T-helper 17 cell (primary cell): ENCODE results near the gene PIK3C3. TPM values are rescaled to one million over a fixed set of nuclear protein-coding genes. Genes with fewer than 3 reads are reported as not detected.

ENCODE experiments used
- ATAC-seq: fragments of 150-1000 bp; cut with Tn5 transposase; 2 replicates; pipeline ENCODE4 v1.10.0; 2021; ENCODE audit warnings: mild to moderate bottlenecking, moderate library complexity
- DNase-seq, 3 donors: peaks; one replicate each; pipeline versions ENCODE4 v3.0.0 to v3.0.0-alpha.2; 2020 to 2021
- H3K9me3 ChIP-seq: one replicate; pipeline ENCODE4 v1.7.0; 2013; ENCODE audit warnings: low read length, mild to moderate bottlenecking; ENCODE audit not compliant: control insufficient read depth, poor library complexity, severe bottlenecking
- H3K27ac Mint-ChIP-seq: one replicate; pipeline ENCODE4 v1.8.0; 2022; ENCODE audit warnings: mild to moderate bottlenecking, moderate library complexity, mixed read lengths
- H3K27me3 Mint-ChIP-seq: one replicate; pipeline ENCODE4 v1.8.0; 2022; ENCODE audit warnings: mixed read lengths
- H3K36me3 Mint-ChIP-seq: one replicate; pipeline ENCODE4 v1.8.0; 2022; ENCODE audit warnings: low read depth, mixed read lengths
- H3K4me1 Mint-ChIP-seq: one replicate; pipeline ENCODE4 v1.8.0; 2022; ENCODE audit warnings: mild to moderate bottlenecking, mixed read lengths
- H3K4me3 Mint-ChIP-seq: one replicate; pipeline ENCODE4 v1.8.0; 2022; ENCODE audit warnings: mild to moderate bottlenecking, moderate library complexity, mixed read lengths
- total RNA-seq, 4 donors: library from RNA in 2 of 4; stranded (reverse) in 2 of 4; gene quantifications; one replicate each; pipeline ENCODE4 v1.2.3 and lab custom pipeline; 2022 to 2026

The PIK3C3 gene
- total RNA-seq, 2 donors from 2014 or later, result 53.2 to 57.4 TPM

- H3K4me1 Mint-ChIP-seq, result peaks cover 11% of the 10 kb centered on the region
- no peak overlapping the region for H3K27ac Mint-ChIP-seq
Observed at GRCh38 chr18:42078711-42079110, 123.7 kb downstream of the PIK3C3 start.

GRCh38 chr18:42080340-42080739, 125.3 kb downstream of the PIK3C3 start:
- Mint-ChIP-seq H3K4me3 (no peak overlapping the region), H3K36me3 (peaks cover 11% of the 10 kb centered on the region), H3K4me1 (peaks cover 5% of the 10 kb centered on the region), H3K27ac (no peak overlapping the region), H3K27me3 (no peaks in the 10 kb centered on the region)
- ATAC-seq (no peak), DNase-seq (no peak)
- H3K9me3 ChIP-seq, result no peaks in the 10 kb centered on the region

More at GRCh38 chr18:42078711-42079110, 123.7 kb downstream of the PIK3C3 start:
- no peaks in the 10 kb centered on the region for H3K9me3 ChIP-seq
- H3K4me3 Mint-ChIP-seq, result no peak overlapping the region
- H3K27me3 Mint-ChIP-seq, result no peaks in the 10 kb centered on the region
- DNase-seq, result no peak
- no peak for ATAC-seq
- peaks cover 14% of the 10 kb centered on the region for H3K36me3 Mint-ChIP-seq

- peaks cover 9% of the 10 kb centered on the region for H3K36me3 Mint-ChIP-seq
- peak overlapping the region; percentile 32 for H3K27ac Mint-ChIP-seq
- DNase-seq (no peak), ATAC-seq (no peak)
- no peaks in the 10 kb centered on the region for H3K9me3 ChIP-seq
- peak overlapping the region; percentile 16 for H3K4me3 Mint-ChIP-seq
- H3K27me3 Mint-ChIP-seq, result no peaks in the 10 kb centered on the region
- peaks cover 5% of the 10 kb centered on the region for H3K4me1 Mint-ChIP-seq
Observed at GRCh38 chr18:42082415-42083234, 127.6 kb downstream of the PIK3C3 start.

- H3K9me3 ChIP-seq, result no peaks in the 10 kb centered on the region
- DNase-seq, result no peak
- no peak for ATAC-seq
- H3K4me3 Mint-ChIP-seq, result no peak overlapping the region
- no peak overlapping the region for H3K27ac Mint-ChIP-seq
- H3K27me3 Mint-ChIP-seq, result no peaks in the 10 kb centered on the region
- peaks cover 5% of the 10 kb centered on the region for H3K4me1 Mint-ChIP-seq
- H3K36me3 Mint-ChIP-seq, result peaks cover 8% of the 10 kb centered on the region
Observed at GRCh38 chr18:42086288-42086687, 131.3 kb downstream of the PIK3C3 start.

GRCh38 chr18:42087235-42087634, 132.2 kb downstream of the PIK3C3 start:
- H3K4me3 Mint-ChIP-seq, result no peak overlapping the region
- H3K9me3 ChIP-seq, result no peaks in the 10 kb centered on the region
- peaks cover 5% of the 10 kb centered on the region for H3K4me1 Mint-ChIP-seq
- H3K27me3 Mint-ChIP-seq, result no peaks in the 10 kb centered on the region
- DNase-seq (no peak), ATAC-seq (no peak)
- H3K27ac Mint-ChIP-seq, result no peak overlapping the region
- peaks cover 8% of the 10 kb centered on the region for H3K36me3 Mint-ChIP-seq

GRCh38 chr18:42087876-42088275, 132.8 kb downstream of the PIK3C3 start:
- Mint-ChIP-seq H3K27ac (no peak overlapping the region), H3K36me3 (peaks cover 4% of the 10 kb centered on the region), H3K27me3 (no peaks in the 10 kb centered on the region), H3K4me1 (no peaks in the 10 kb centered on the region), H3K4me3 (no peak overlapping the region)
- DNase-seq (no peak), ATAC-seq (no peak)
- no peaks in the 10 kb centered on the region for H3K9me3 ChIP-seq

- Mint-ChIP-seq H3K27me3 (no peaks in the 10 kb centered on the region), H3K36me3 (peaks cover 2% of the 10 kb centered on the region), H3K4me3 (no peak overlapping the region), H3K27ac (no peak overlapping the region), H3K4me1 (no peaks in the 10 kb centered on the region)
- DNase-seq (no peak), ATAC-seq (no peak)
- no peaks in the 10 kb centered on the region for H3K9me3 ChIP-seq
Observed at GRCh38 chr18:42092848-42093247, 137.8 kb downstream of the PIK3C3 start.

GRCh38 chr18:42094875-42095274, 139.8 kb downstream of the PIK3C3 start:
- Mint-ChIP-seq H3K4me1 (no peaks in the 10 kb centered on the region), H3K27ac (no peak overlapping the region), H3K27me3 (no peaks in the 10 kb centered on the region), H3K4me3 (no peak overlapping the region), H3K36me3 (no peaks in the 10 kb centered on the region)
- ATAC-seq, result no peak
- H3K9me3 ChIP-seq, result no peaks in the 10 kb centered on the region
- DNase-seq, result no peak

- Mint-ChIP-seq H3K27ac (no peak overlapping the region), H3K4me1 (no peaks in the 10 kb centered on the region), H3K4me3 (no peak overlapping the region), H3K36me3 (no peaks in the 10 kb centered on the region), H3K27me3 (no peaks in the 10 kb centered on the region)
- no peaks in the 10 kb centered on the region for H3K9me3 ChIP-seq
- DNase-seq, result no peak
- ATAC-seq, result no peak
Observed at GRCh38 chr18:42095732-42096377, 140.8 kb downstream of the PIK3C3 start.

- no peaks in the 10 kb centered on the region for H3K9me3 ChIP-seq
- Mint-ChIP-seq H3K36me3 (peaks cover 5% of the 10 kb centered on the region), H3K4me3 (no peak overlapping the region), H3K27me3 (no peaks in the 10 kb centered on the region), H3K27ac (no peak overlapping the region), H3K4me1 (peaks cover 2% of the 10 kb centered on the region)
- ATAC-seq (no peak), DNase-seq (no peak)
Observed at GRCh38 chr18:42100248-42100647, 145.2 kb downstream of the PIK3C3 start.

GRCh38 chr18:42100911-42101310, 145.9 kb downstream of the PIK3C3 start:
- H3K9me3 ChIP-seq, result no peaks in the 10 kb centered on the region
- DNase-seq (no peak), ATAC-seq (no peak)
- Mint-ChIP-seq H3K27ac (no peak overlapping the region), H3K36me3 (peaks cover 5% of the 10 kb centered on the region), H3K4me1 (peaks cover 2% of the 10 kb centered on the region), H3K4me3 (no peak overlapping the region), H3K27me3 (no peaks in the 10 kb centered on the region)

GRCh38 chr18:42105394-42105793, 150.4 kb downstream of the PIK3C3 start:
- no peaks in the 10 kb centered on the region for H3K9me3 ChIP-seq
- Mint-ChIP-seq H3K4me3 (no peak overlapping the region), H3K27ac (no peak overlapping the region), H3K4me1 (peaks cover 8% of the 10 kb centered on the region), H3K36me3 (peaks cover 8% of the 10 kb centered on the region), H3K27me3 (no peaks in the 10 kb centered on the region)
- no peak for DNase-seq
- ATAC-seq, result no peak

GRCh38 chr18:42106784-42107183, 151.8 kb downstream of the PIK3C3 start:
- peaks cover 5% of the 10 kb centered on the region for H3K36me3 Mint-ChIP-seq
- ATAC-seq (no peak), DNase-seq (no peak)
- no peaks in the 10 kb centered on the region for H3K27me3 Mint-ChIP-seq
- H3K27ac Mint-ChIP-seq, result no peak overlapping the region
- no peaks in the 10 kb centered on the region for H3K9me3 ChIP-seq
- no peak overlapping the region for H3K4me3 Mint-ChIP-seq
- H3K4me1 Mint-ChIP-seq, result peaks cover 8% of the 10 kb centered on the region

GRCh38 chr18:42107287-42107686, 152.3 kb downstream of the PIK3C3 start:
- H3K9me3 ChIP-seq, result no peaks in the 10 kb centered on the region
- no peak overlapping the region for H3K4me3 Mint-ChIP-seq
- H3K36me3 Mint-ChIP-seq, result peaks cover 5% of the 10 kb centered on the region
- no peaks in the 10 kb centered on the region for H3K27me3 Mint-ChIP-seq
- peaks cover 8% of the 10 kb centered on the region for H3K4me1 Mint-ChIP-seq
- H3K27ac Mint-ChIP-seq, result no peak overlapping the region
- no peak for DNase-seq
- no peak for ATAC-seq
